ENCODE results near the gene FOXP1.

FOXP1 gene

DNA sequence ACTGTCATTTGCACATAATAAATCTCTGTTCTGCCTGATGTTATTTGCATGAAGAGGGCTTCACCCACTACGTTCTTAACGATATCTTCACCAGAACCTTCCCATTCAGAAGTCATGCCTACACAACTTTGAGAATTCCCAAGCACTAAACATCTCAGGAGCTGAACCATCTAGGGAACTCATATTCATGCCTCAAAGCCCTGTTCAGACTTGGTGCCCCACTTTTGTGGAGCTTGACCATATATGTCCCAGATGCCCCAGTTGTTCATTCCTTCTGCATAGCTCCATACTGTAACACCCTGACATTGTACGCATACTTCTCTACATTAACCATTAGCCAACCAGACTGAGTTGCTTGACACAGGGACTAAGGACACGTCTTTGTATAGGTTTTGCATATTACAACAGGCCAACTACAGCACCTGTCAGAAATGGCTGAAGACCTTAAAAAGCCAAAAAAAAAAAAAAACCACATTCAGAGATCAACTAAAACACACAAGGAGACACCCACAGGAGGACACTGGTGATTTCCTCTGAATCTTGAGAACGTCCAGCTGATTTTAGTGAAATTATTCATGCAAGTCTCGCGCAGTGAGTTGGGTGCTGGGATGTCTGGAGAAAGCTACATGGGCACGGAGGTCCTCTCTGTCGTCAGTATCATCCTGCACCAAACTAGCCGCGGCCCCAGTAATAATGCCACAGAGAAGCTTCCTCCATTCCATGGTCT lies 141.4 kb downstream of the FOXP1 start:
- Histone ChIP-seq H3K27me3 (ENCODE audit: control insufficient read depth, insufficient read depth, low read length) (no peaks in the 10 kb centered on the region), H3K4me1 (no peaks in the 10 kb centered on the region), H2AFZ (no peak overlapping the region), H3K9me3 (ENCODE audit: control insufficient read depth, low read length) (no peaks in the 10 kb centered on the region), H3K36me3 (ENCODE audit: control insufficient read depth, insufficient read depth, low read length) (no peaks in the 10 kb centered on the region), H3K9ac (no peak overlapping the region), H3K79me2 (peaks cover 2% of the 10 kb centered on the region), H3K27ac (no peak overlapping the region), H3K4me2 (ENCODE audit: low read length) (no peak overlapping the region), H3K4me3 (ENCODE audit: low read depth, low read length) (no peak overlapping the region)
- TF ChIP-seq, protein P1, sequence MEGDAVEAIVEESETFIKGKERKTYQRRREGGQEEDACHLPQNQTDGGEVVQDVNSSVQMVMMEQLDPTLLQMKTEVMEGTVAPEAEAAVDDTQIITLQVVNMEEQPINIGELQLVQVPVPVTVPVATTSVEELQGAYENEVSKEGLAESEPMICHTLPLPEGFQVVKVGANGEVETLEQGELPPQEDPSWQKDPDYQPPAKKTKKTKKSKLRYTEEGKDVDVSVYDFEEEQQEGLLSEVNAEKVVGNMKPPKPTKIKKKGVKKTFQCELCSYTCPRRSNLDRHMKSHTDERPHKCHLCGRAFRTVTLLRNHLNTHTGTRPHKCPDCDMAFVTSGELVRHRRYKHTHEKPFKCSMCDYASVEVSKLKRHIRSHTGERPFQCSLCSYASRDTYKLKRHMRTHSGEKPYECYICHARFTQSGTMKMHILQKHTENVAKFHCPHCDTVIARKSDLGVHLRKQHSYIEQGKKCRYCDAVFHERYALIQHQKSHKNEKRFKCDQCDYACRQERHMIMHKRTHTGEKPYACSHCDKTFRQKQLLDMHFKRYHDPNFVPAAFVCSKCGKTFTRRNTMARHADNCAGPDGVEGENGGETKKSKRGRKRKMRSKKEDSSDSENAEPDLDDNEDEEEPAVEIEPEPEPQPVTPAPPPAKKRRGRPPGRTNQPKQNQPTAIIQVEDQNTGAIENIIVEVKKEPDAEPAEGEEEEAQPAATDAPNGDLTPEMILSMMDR (IDR thresholded peaks at IDR 0.05), result no peak

DNA sequence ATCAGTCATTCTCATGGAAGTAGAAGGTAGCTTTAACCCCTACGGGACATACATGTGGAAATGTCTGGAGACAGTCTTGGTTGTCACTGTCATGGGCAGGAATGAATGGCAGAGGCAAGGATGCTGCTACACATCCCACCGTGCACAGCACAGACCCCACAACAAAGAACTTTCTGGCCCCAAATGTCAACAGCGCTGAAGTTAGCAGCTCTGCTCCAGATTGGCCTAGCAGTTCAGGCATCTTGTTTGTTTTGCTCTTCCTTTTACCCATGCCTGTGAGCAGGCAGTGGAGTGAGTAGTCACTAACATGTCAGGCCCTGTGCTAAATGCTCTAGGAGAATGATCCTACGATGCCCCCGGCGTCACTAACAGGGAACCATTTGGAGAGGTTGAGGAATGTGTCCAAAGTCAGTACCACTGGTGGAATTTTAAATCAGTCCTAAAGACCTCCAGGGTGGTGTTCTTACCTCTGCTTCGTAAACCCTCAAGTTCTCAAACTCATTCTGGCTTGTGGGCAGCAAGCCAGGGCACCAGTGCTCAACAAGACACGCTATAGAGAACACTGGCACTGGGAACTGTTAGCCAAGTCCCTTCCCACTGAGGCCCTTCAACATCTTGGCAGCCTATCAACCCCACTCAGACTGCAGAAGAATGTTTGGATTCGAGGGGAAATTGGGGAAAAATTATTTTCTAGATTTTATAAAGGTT lies 142.2 kb downstream of the FOXP1 start:
- Histone ChIP-seq H2AFZ (no peak overlapping the region), H3K4me3 (ENCODE audit: low read depth, low read length) (no peak overlapping the region), H3K27ac (no peak overlapping the region), H3K4me2 (ENCODE audit: low read length) (no peak overlapping the region), H3K4me1 (no peaks in the 10 kb centered on the region), H3K36me3 (ENCODE audit: control insufficient read depth, insufficient read depth, low read length) (no peaks in the 10 kb centered on the region), H3K9me3 (ENCODE audit: control insufficient read depth, low read length) (no peaks in the 10 kb centered on the region), H3K27me3 (ENCODE audit: control insufficient read depth, insufficient read depth, low read length) (no peaks in the 10 kb centered on the region), H3K79me2 (peaks cover 4% of the 10 kb centered on the region), H3K9ac (no peak overlapping the region)
- TF ChIP-seq, protein P1 (IDR thresholded peaks at IDR 0.05), result no peak

DNA sequence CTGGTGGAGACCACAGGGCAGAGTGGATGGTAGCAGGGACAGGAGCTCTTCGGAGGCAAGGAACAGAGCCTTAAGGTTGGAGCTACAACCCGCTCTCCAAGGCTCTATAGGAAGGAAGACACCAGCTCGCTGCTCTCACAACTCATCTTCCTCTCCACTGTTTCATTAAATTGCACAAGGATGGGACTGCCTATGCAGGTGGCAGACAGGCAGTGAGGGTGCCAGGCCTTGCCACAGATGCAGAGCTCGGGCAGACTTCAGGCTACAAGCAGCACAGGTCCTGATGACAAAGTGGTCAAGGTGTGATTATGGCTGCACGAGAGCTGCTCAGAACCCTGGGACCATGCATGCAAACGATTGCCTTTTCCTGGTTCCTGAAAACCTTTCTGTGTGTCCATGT lies 144.6 kb downstream of the FOXP1 start:
- Histone ChIP-seq H2AFZ (no peak overlapping the region), H3K27ac (no peak overlapping the region), H3K4me3 (ENCODE audit: low read depth, low read length) (no peak overlapping the region), H3K9ac (no peak overlapping the region), H3K27me3 (ENCODE audit: control insufficient read depth, insufficient read depth, low read length) (no peaks in the 10 kb centered on the region), H3K4me1 (peaks cover 5% of the 10 kb centered on the region), H3K79me2 (peaks cover 4% of the 10 kb centered on the region), H3K9me3 (ENCODE audit: control insufficient read depth, low read length) (no peaks in the 10 kb centered on the region), H3K4me2 (ENCODE audit: low read length) (no peak overlapping the region), H3K36me3 (ENCODE audit: control insufficient read depth, insufficient read depth, low read length) (no peaks in the 10 kb centered on the region)
- TF ChIP-seq, protein P1 (IDR thresholded peaks at IDR 0.05), result no peak

DNA sequence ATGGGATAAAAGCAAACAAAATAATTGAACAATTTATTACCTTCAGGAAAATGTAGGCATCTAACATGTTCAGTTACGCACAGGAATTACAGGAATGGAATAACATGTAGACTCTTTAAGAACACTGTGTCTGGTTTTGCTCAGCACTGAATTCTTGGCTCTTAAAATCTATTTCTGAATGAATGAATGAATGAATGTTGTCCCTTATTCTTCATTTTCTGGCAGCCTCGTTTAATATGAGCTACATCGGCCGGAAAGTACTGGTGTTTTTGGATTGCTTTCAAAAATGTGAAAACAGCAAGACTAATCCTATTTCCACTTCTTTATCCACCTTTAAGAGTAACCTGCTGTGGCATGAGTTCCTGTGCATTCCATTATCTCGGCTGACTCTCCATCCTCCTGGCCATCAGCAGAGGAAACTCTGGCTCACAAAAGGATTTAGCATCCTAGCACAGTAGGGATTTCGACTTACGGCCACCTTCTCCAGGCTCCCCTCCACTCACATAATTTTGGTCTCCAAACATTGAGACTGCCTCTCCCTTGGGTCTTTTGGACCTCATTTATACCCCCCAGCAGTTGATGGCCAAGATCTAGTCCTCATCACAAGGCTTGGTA lies 145.3 kb downstream of the FOXP1 start:
- TF ChIP-seq, protein P1 (IDR thresholded peaks at IDR 0.05), result no peak
- no peak overlapping the region for H3K4me3 ChIP-seq (ENCODE audit: low read depth, low read length)
- peaks cover 3% of the 10 kb centered on the region for H3K79me2 ChIP-seq
- H3K27me3 ChIP-seq (ENCODE audit: control insufficient read depth, insufficient read depth, low read length), result no peaks in the 10 kb centered on the region
- H3K36me3 ChIP-seq (ENCODE audit: control insufficient read depth, insufficient read depth, low read length), result no peaks in the 10 kb centered on the region
- no peaks in the 10 kb centered on the region for H3K9me3 ChIP-seq (ENCODE audit: control insufficient read depth, low read length)
- no peak overlapping the region for H3K9ac ChIP-seq
- H2AFZ ChIP-seq, result no peak overlapping the region
- H3K4me2 ChIP-seq (ENCODE audit: low read length), result no peak overlapping the region
- H3K4me1 ChIP-seq, result peaks cover 9% of the 10 kb centered on the region
- no peak overlapping the region for H3K27ac ChIP-seq

All from parathyroid adenoma (tissue), 2 donors.